ENCODE data around the gene CTAG1A.

CTAG1A gene

GRCh38 chrX:154596290-154596929, 11.5 kb downstream of the CTAG1A start:
- TF ChIP-seq CTCF (conservative IDR thresholded peaks at IDR 0.05; ENCODE audit: low read length) = peak; percentile 31
- no peak overlapping the region for H3K4me3 ChIP-seq (ENCODE audit: low read length)
- DNase-seq (ENCODE audit: low read depth) = peak; percentile 94

- no peak for DNase-seq (ENCODE audit: low read depth)
- no peak for TF ChIP-seq CTCF (conservative IDR thresholded peaks at IDR 0.05; ENCODE audit: low read length)
- no peak overlapping the region for H3K4me3 ChIP-seq (ENCODE audit: low read length)
Measured at GRCh38 chrX:154597221-154597620, 12.3 kb downstream of the CTAG1A start.

GRCh38 chrX:154598656-154599055, 13.7 kb downstream of the CTAG1A start:
- no peak for TF ChIP-seq CTCF (conservative IDR thresholded peaks at IDR 0.05; ENCODE audit: low read length)
- DNase-seq (ENCODE audit: low read depth) = no peak

GRCh38 chrX:154599531-154599930, 14.6 kb downstream of the CTAG1A start:
- no peak overlapping the region for H3K4me3 ChIP-seq (ENCODE audit: low read length)
- TF ChIP-seq CTCF (conservative IDR thresholded peaks at IDR 0.05; ENCODE audit: low read length) = no peak
- no peak for DNase-seq (ENCODE audit: low read depth)

More at GRCh38 chrX:154598656-154599055, 13.7 kb downstream of the CTAG1A start:
- H3K4me3 ChIP-seq (ENCODE audit: low read length) = no peak overlapping the region

GRCh38 chrX:154600759-154601374, 15.9 kb downstream of the CTAG1A start:
- no peak for TF ChIP-seq CTCF (conservative IDR thresholded peaks at IDR 0.05; ENCODE audit: low read length)
- H3K4me3 ChIP-seq (ENCODE audit: low read length) = no peak overlapping the region
- DNase-seq (ENCODE audit: low read depth) = peak; percentile 40

GRCh38 chrX:154602226-154602625, 17.3 kb downstream of the CTAG1A start:
- TF ChIP-seq CTCF (conservative IDR thresholded peaks at IDR 0.05; ENCODE audit: low read length) = no peak
- no peak for DNase-seq (ENCODE audit: low read depth)
- H3K4me3 ChIP-seq (ENCODE audit: low read length) = no peak overlapping the region

GRCh38 chrX:154602766-154603437, 18.0 kb downstream of the CTAG1A start:
- H3K4me3 ChIP-seq (ENCODE audit: low read length) = no peak overlapping the region
- no peak for DNase-seq (ENCODE audit: low read depth)
- TF ChIP-seq CTCF (conservative IDR thresholded peaks at IDR 0.05; ENCODE audit: low read length) = no peak
